ENCODE results near the gene SC5D. TPM values are rescaled to one million over a fixed set of nuclear protein-coding genes. Genes with fewer than 3 reads are reported as not detected.

Gene SC5D
- total RNA-seq (10 to 100 TPM; 21.9 to 23.6 TPM), polyA plus RNA-seq (7.8 TPM)

- H3K27ac Mint-ChIP-seq, result peak within 1 kb of the TSS; percentile 98 to 100 (median 99)
- H3K9me3 Mint-ChIP-seq, result no peaks in the 10 kb centered on the region
- H3K9me3 ChIP-seq (ENCODE audit: low read length), result no peaks in the 10 kb centered on the region
- peaks cover 20% of the 10 kb centered on the region for H3K4me1 ChIP-seq (ENCODE audit: insufficient read depth, low read length)
- peaks cover 0 to 29% (median 0%) of the 10 kb centered on the region in 3 donors for H3K36me3 Mint-ChIP-seq
- peak within 1 kb of the TSS; percentile 76 for H3K4me3 ChIP-seq (ENCODE audit: low read length)
- POLR2A ChIA-PET, result interaction anchor here (0.8 to 1.0 kb wide), 3 partner anchors 43 to 158 kb away, joined by 3 to 5 read pairs (median 5); no protein-coding TSS in a partner anchor
- peak within 1 kb of the TSS; percentile 91 to 99 (median 94) for H3K4me3 Mint-ChIP-seq
- no peaks in the 10 kb centered on the region for H3K36me3 ChIP-seq (ENCODE audit: insufficient read depth, low read length)
- CTCF ChIA-PET, result interaction anchor here (0.8 to 1.0 kb wide), 3 partner anchors 48 to 299 kb away, joined by 3 read pairs; no protein-coding TSS in a partner anchor
- peaks cover 35 to 61% (median 52%) of the 10 kb centered on the region in 3 donors for H3K4me1 Mint-ChIP-seq
- H3K27me3 ChIP-seq (ENCODE audit: insufficient read depth, low read length, poor library complexity, severe bottlenecking), result no peaks in the 10 kb centered on the region
- peak within 1 kb of the TSS; percentile 78 for H3K27ac ChIP-seq (ENCODE audit: low read depth, low read length)
- H3K27me3 Mint-ChIP-seq, result peaks cover 0 to 5% of the 10 kb centered on the region in 2 donors
- peak; percentile 94 to 98 (median 96) for DNase-seq
These were observed at the start of gene SC5D for GRCh38 chr11:121292495-121293287. SC5D (plus strand) TSS chr11:121292771; CDS start chr11:121303376, 10,605 bp downstream.

- H3K4me1 ChIP-seq (ENCODE audit: insufficient read depth, low read length), result no peaks in the 10 kb centered on the region
- POLR2A ChIA-PET, result no interaction called here
- no peaks in the 10 kb centered on the region for H3K36me3 ChIP-seq (ENCODE audit: insufficient read depth, low read length)
- CTCF ChIA-PET, result interaction anchor here (0.9 kb wide), 1 partner anchor 47 kb away, joined by 3 read pairs; the partner anchor contains the start of gene SC5D
- Mint-ChIP-seq H3K9me3 (no peaks in the 10 kb centered on the region), H3K4me3 (no peak overlapping the region), H3K27me3 (peaks cover 6 to 15% of the 10 kb centered on the region in 2 donors), H3K36me3 (no peaks in the 10 kb centered on the region), H3K4me1 (peaks cover 0 to 5% (median 4%) of the 10 kb centered on the region in 3 donors), H3K27ac (no peak overlapping the region)
- no peaks in the 10 kb centered on the region for H3K27me3 ChIP-seq (ENCODE audit: insufficient read depth, low read length, poor library complexity, severe bottlenecking)
- H3K4me3 ChIP-seq (ENCODE audit: low read length), result no peak overlapping the region
- no peaks in the 10 kb centered on the region for H3K9me3 ChIP-seq (ENCODE audit: low read length)
- DNase-seq, result no peak
- H3K27ac ChIP-seq (ENCODE audit: low read depth, low read length), result no peak overlapping the region
These were observed 47.7 kb upstream of the SC5D start for GRCh38 chr11:121244884-121245283.

- Mint-ChIP-seq H3K36me3 (no peaks in the 10 kb centered on the region), H3K27me3 (peaks cover 2 to 9% of the 10 kb centered on the region in 2 donors), H3K4me1 (peaks cover 0 to 5% (median 4%) of the 10 kb centered on the region in 3 donors), H3K9me3 (no peaks in the 10 kb centered on the region), H3K4me3 (no peak overlapping the region), H3K27ac (no peak overlapping the region)
- ChIA-PET POLR2A (no interaction called here), CTCF (interaction anchor here (2.9 kb wide), 1 partner anchor 345 kb away, joined by 14 read pairs; no protein-coding TSS in a partner anchor)
- Histone ChIP-seq H3K4me1 (ENCODE audit: insufficient read depth, low read length) (no peaks in the 10 kb centered on the region), H3K4me3 (ENCODE audit: low read length) (no peak overlapping the region), H3K9me3 (ENCODE audit: low read length) (no peaks in the 10 kb centered on the region), H3K36me3 (ENCODE audit: insufficient read depth, low read length) (no peaks in the 10 kb centered on the region), H3K27ac (ENCODE audit: low read depth, low read length) (no peak overlapping the region), H3K27me3 (ENCODE audit: insufficient read depth, low read length, poor library complexity, severe bottlenecking) (no peaks in the 10 kb centered on the region)
- no peak for DNase-seq
These were observed 46.4 kb upstream of the SC5D start for GRCh38 chr11:121246021-121246768.

- DNase-seq, result no peak
- H3K36me3 ChIP-seq (ENCODE audit: insufficient read depth, low read length), result no peaks in the 10 kb centered on the region
- H3K4me1 ChIP-seq (ENCODE audit: insufficient read depth, low read length), result no peaks in the 10 kb centered on the region
- H3K27ac Mint-ChIP-seq, result no peak overlapping the region
- no peaks in the 10 kb centered on the region for H3K9me3 Mint-ChIP-seq
- H3K4me3 Mint-ChIP-seq, result no peak overlapping the region
- no peak overlapping the region for H3K27ac ChIP-seq (ENCODE audit: low read depth, low read length)
- H3K9me3 ChIP-seq (ENCODE audit: low read length), result no peaks in the 10 kb centered on the region
- ChIA-PET POLR2A (no interaction called here), CTCF (interaction anchor here (2.9 kb wide), 1 partner anchor 344 kb away, joined by 14 read pairs; no protein-coding TSS in a partner anchor)
- peaks cover 0 to 5% (median 4%) of the 10 kb centered on the region in 3 donors for H3K4me1 Mint-ChIP-seq
- no peak overlapping the region for H3K4me3 ChIP-seq (ENCODE audit: low read length)
- peaks cover 2 to 9% of the 10 kb centered on the region in 2 donors for H3K27me3 Mint-ChIP-seq
- no peaks in the 10 kb centered on the region for H3K27me3 ChIP-seq (ENCODE audit: insufficient read depth, low read length, poor library complexity, severe bottlenecking)
- no peaks in the 10 kb centered on the region for H3K36me3 Mint-ChIP-seq
These were observed 45.9 kb upstream of the SC5D start for GRCh38 chr11:121246769-121247035.

- H3K36me3 ChIP-seq (ENCODE audit: insufficient read depth, low read length), result no peaks in the 10 kb centered on the region
- ChIA-PET POLR2A (no interaction called here), CTCF (interaction anchor here (1.2 to 2.9 kb wide), 2 partner anchors 343 to 367 kb away, joined by 3 to 14 read pairs; no protein-coding TSS in a partner anchor)
- Mint-ChIP-seq H3K4me1 (peaks cover 0 to 5% (median 4%) of the 10 kb centered on the region in 3 donors), H3K36me3 (no peaks in the 10 kb centered on the region), H3K4me3 (no peak overlapping the region), H3K27ac (no peak overlapping the region), H3K9me3 (no peaks in the 10 kb centered on the region), H3K27me3 (peaks cover 4% of the 10 kb centered on the region in 2 donors)
- no peak for DNase-seq
- H3K27ac ChIP-seq (ENCODE audit: low read depth, low read length), result no peak overlapping the region
- H3K9me3 ChIP-seq (ENCODE audit: low read length), result no peaks in the 10 kb centered on the region
- no peak overlapping the region for H3K4me3 ChIP-seq (ENCODE audit: low read length)
- H3K27me3 ChIP-seq (ENCODE audit: insufficient read depth, low read length, poor library complexity, severe bottlenecking), result no peaks in the 10 kb centered on the region
- no peaks in the 10 kb centered on the region for H3K4me1 ChIP-seq (ENCODE audit: insufficient read depth, low read length)
These were observed 44.1 kb upstream of the SC5D start for GRCh38 chr11:121248496-121248895.

GRCh38 chr11:121249039-121249663 is 43.4 kb upstream of the SC5D start:
- peaks cover 4% of the 10 kb centered on the region in 2 donors for H3K27me3 Mint-ChIP-seq
- H3K9me3 Mint-ChIP-seq, result peaks cover 0 to 1% (median 0%) of the 10 kb centered on the region in 5 donors
- H3K36me3 ChIP-seq (ENCODE audit: insufficient read depth, low read length), result no peaks in the 10 kb centered on the region
- ChIA-PET CTCF (interaction anchor here (1.9 kb wide), 1 partner anchor 342 kb away, joined by 6 read pairs; no protein-coding TSS in a partner anchor), POLR2A (interaction anchor here (0.8 to 1.3 kb wide), 2 partner anchors 43 to 343 kb away, joined by 3 read pairs; partner anchors contain the start of gene SC5D)
- no peak overlapping the region for H3K4me3 ChIP-seq (ENCODE audit: low read length)
- no peak overlapping the region for H3K4me3 Mint-ChIP-seq
- no peak overlapping the region for H3K27ac ChIP-seq (ENCODE audit: low read depth, low read length)
- peaks cover 0 to 5% (median 4%) of the 10 kb centered on the region in 3 donors for H3K4me1 Mint-ChIP-seq
- no peaks in the 10 kb centered on the region for H3K36me3 Mint-ChIP-seq
- no peaks in the 10 kb centered on the region for H3K9me3 ChIP-seq (ENCODE audit: low read length)
- H3K4me1 ChIP-seq (ENCODE audit: insufficient read depth, low read length), result no peaks in the 10 kb centered on the region
- no peaks in the 10 kb centered on the region for H3K27me3 ChIP-seq (ENCODE audit: insufficient read depth, low read length, poor library complexity, severe bottlenecking)
- peak overlapping the region in 1 of 8 donors; percentile 50 for H3K27ac Mint-ChIP-seq
- peak in 2 of 5 donors; percentile 26 to 47 for DNase-seq

- CTCF ChIA-PET, result interaction anchor here (1.1 to 1.9 kb wide), 2 partner anchors 230 to 340 kb away, joined by 3 to 6 read pairs; no protein-coding TSS in a partner anchor
- H3K36me3 Mint-ChIP-seq, result no peaks in the 10 kb centered on the region
- no peak overlapping the region for H3K27ac Mint-ChIP-seq
- H3K36me3 ChIP-seq (ENCODE audit: insufficient read depth, low read length), result no peaks in the 10 kb centered on the region
- DNase-seq, result no peak
- no peak overlapping the region for H3K27ac ChIP-seq (ENCODE audit: low read depth, low read length)
- H3K27me3 Mint-ChIP-seq, result peaks cover 4% of the 10 kb centered on the region in 2 donors
- no peaks in the 10 kb centered on the region for H3K9me3 ChIP-seq (ENCODE audit: low read length)
- no peak overlapping the region for H3K4me3 Mint-ChIP-seq
- no peaks in the 10 kb centered on the region for H3K27me3 ChIP-seq (ENCODE audit: insufficient read depth, low read length, poor library complexity, severe bottlenecking)
- POLR2A ChIA-PET, result interaction anchor here (1.3 kb wide), 1 partner anchor 42 kb away, joined by 3 read pairs; the partner anchor contains the start of gene SC5D
- no peak overlapping the region for H3K4me3 ChIP-seq (ENCODE audit: low read length)
- peaks cover 0 to 1% (median 0%) of the 10 kb centered on the region in 5 donors for H3K9me3 Mint-ChIP-seq
- H3K4me1 Mint-ChIP-seq, result peaks cover 0 to 5% (median 4%) of the 10 kb centered on the region in 3 donors
- H3K4me1 ChIP-seq (ENCODE audit: insufficient read depth, low read length), result no peaks in the 10 kb centered on the region
These were observed 41.7 kb upstream of the SC5D start for GRCh38 chr11:121250843-121251242.
